Ishikawa (cell line): Measurements from ENCODE around the gene PDIK1L.

Source experiments
- CEBPB ChIP-seq: IDR thresholded peaks from 2 replicates; pipeline ENCODE4 v1.6.1; 2012
- EP300 ChIP-seq: IDR thresholded peaks from 2 replicates; pipeline ENCODE4 v1.6.1; 2012; ENCODE audit warnings: borderline replicate concordance
- FOXM1 ChIP-seq: IDR thresholded peaks from 2 replicates; pipeline ENCODE4 v1.6.1; 2012; ENCODE audit warnings: low read depth, borderline replicate concordance
- NFIC ChIP-seq: IDR thresholded peaks from 2 replicates; pipeline ENCODE4 v1.6.1; 2012
- RAD21 ChIP-seq: IDR thresholded peaks from 2 replicates; pipeline ENCODE4 v1.6.1; 2012; ENCODE audit warnings: low read depth
- TAF1 ChIP-seq: IDR thresholded peaks from 2 replicates; pipeline ENCODE4 v1.6.1; 2012; ENCODE audit warnings: low read depth, mild to moderate bottlenecking
- TCF12 ChIP-seq: IDR thresholded peaks from 2 replicates; pipeline ENCODE4 v1.6.1; 2012; ENCODE audit warnings: low read depth
- TEAD4 ChIP-seq: IDR thresholded peaks from 2 replicates; pipeline ENCODE4 v1.6.1; 2012
- YY1 ChIP-seq: IDR thresholded peaks from 2 replicates; pipeline ENCODE4 v1.6.1; 2012; ENCODE audit warnings: low read depth
- ZBTB7A ChIP-seq: IDR thresholded peaks from 2 replicates; pipeline ENCODE4 v1.6.1; 2012; ENCODE audit warnings: low read depth
- TF ChIP-seq, protein P1 (sequence below): IDR thresholded peaks from 2 replicates; pipeline ENCODE4 v1.6.1; 2012
- TF ChIP-seq, protein P2 (sequence below): IDR thresholded peaks from 2 replicates; pipeline ENCODE4 v1.6.1; 2012
- TF ChIP-seq, protein P3 (sequence below): IDR thresholded peaks from 2 replicates; pipeline ENCODE4 v1.6.1; 2012; ENCODE audit warnings: low read depth, mild to moderate bottlenecking

Gene PDIK1L

DNA sequence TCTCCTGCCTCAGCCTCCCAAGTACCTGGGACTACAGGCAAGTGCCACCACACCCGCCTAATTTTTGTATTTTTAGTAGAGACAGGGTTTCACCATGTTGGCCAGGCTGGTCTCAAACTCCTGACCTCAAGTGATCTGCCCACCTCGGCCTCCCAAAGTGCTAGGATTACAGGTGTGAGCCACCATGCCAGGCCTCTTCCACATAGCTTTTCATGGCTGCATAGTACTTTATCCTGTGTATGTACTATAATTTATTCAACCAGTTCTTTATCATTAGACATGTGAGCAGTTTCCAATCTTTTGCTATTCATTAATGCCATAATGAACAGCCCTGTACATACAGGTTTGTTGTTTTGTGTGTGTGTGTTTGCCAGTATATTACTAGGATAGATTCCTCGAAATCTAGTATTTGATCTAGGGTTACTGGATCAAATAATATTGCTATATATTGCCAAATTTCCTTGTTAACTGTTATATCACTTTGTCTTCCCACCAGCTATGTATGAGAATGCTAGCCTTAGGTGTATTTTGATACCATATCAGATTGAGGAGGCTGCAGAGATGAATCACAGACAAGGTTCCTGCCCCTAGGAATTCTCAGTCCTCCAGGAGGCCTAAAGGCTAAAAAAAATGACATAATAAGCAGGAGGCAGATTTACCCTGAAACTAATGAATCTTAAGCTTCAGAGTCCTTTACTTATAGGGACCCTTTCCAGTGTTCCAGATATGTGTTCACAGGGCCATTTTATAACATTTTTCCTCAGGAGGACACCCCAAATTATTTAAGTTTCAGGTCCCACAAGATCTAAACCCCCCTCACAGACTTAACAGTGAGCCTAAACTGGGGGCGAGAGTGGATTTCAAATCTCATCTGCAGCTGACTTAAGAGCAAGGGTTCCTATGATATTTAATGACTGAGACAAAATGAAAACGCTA is 2.1 kb upstream of the PDIK1L start:
- no peak for TF ChIP-seq TAF1

DNA sequence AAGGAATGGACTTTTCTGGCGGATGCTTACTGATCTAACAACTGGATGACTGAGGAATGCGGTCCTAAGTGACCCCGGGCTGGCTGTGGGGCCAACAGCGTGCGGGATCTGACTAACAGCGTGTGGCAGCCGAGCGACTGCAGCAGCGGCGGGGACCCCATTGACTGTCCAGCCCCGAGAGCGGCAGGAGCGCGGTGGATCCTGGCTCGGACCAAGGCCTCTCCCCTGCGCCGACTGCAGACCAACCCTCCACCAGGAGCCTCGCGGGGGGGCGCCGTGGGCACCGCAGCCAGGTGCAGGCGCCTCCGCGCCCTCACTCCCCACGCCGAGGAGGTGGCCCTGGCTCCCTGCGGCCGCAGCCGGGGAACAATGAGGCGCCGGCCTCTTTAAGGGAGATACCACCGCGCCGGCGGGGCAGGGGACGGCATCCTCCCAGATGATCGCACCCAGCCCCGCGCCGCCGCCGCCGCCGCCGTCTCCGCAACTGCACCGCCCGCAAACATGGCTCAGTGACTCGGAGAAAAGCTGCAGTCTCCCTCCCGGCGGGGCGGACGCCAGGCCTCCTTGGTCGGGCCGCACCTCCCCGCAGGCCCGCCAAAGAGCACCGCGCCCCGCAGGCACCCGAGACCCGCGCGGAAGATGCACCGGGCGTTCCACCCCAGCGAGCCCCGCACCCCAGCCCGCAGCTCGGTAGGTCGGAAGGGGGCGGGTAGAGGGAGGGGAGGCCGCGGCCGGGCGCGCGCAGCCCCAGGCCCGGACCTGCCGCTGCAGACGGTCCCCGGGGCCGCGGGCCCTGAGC is 694 bp upstream of the PDIK1L start:
- TF ChIP-seq TCF12 (peak; percentile 58; the same call in 1 of the 2 replicates), CEBPB (no peak), FOXM1 (no peak), ZBTB7A (0 out of 2 replicates have a peak, but pooled peaks have one; percentile 52), TAF1 (peak; percentile 85), EP300 (peak; percentile 33), YY1 (0 out of 2 replicates have a peak, but pooled peaks have one; percentile 63), NFIC (peak; percentile 27; the same call in 1 of the 2 replicates), RAD21 (no peak)
- TF ChIP-seq, protein P1, sequence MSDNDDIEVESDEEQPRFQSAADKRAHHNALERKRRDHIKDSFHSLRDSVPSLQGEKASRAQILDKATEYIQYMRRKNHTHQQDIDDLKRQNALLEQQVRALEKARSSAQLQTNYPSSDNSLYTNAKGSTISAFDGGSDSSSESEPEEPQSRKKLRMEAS: peak; percentile 82
- TF ChIP-seq, protein P2, sequence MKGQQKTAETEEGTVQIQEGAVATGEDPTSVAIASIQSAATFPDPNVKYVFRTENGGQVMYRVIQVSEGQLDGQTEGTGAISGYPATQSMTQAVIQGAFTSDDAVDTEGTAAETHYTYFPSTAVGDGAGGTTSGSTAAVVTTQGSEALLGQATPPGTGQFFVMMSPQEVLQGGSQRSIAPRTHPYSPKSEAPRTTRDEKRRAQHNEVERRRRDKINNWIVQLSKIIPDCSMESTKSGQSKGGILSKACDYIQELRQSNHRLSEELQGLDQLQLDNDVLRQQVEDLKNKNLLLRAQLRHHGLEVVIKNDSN: 0 out of 2 replicates have a peak, but pooled peaks have one; percentile 2

DNA sequence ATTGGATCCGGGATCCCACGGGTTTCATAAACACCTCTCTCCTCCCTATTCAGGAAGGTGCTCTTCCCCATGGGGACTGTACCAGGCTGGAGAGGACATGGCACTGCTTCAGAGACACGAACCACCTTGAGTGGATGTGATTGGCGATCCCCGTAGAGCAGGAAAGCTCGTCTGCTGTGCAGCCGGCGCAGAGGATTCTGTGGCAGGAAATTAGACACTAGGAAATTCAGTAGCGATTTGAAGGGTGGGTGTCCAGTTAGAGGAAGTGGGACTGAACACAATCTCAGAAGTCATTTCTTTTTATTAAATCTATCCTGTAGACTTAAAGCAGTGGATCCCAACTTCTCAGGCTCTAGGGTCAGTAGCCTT is 767 bp downstream of the PDIK1L start:
- TF ChIP-seq, protein P3, sequence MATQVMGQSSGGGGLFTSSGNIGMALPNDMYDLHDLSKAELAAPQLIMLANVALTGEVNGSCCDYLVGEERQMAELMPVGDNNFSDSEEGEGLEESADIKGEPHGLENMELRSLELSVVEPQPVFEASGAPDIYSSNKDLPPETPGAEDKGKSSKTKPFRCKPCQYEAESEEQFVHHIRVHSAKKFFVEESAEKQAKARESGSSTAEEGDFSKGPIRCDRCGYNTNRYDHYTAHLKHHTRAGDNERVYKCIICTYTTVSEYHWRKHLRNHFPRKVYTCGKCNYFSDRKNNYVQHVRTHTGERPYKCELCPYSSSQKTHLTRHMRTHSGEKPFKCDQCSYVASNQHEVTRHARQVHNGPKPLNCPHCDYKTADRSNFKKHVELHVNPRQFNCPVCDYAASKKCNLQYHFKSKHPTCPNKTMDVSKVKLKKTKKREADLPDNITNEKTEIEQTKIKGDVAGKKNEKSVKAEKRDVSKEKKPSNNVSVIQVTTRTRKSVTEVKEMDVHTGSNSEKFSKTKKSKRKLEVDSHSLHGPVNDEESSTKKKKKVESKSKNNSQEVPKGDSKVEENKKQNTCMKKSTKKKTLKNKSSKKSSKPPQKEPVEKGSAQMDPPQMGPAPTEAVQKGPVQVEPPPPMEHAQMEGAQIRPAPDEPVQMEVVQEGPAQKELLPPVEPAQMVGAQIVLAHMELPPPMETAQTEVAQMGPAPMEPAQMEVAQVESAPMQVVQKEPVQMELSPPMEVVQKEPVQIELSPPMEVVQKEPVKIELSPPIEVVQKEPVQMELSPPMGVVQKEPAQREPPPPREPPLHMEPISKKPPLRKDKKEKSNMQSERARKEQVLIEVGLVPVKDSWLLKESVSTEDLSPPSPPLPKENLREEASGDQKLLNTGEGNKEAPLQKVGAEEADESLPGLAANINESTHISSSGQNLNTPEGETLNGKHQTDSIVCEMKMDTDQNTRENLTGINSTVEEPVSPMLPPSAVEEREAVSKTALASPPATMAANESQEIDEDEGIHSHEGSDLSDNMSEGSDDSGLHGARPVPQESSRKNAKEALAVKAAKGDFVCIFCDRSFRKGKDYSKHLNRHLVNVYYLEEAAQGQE: no peak
- TF ChIP-seq, protein P1: 0 out of 2 replicates have a peak, but pooled peaks have one; percentile 3

DNA sequence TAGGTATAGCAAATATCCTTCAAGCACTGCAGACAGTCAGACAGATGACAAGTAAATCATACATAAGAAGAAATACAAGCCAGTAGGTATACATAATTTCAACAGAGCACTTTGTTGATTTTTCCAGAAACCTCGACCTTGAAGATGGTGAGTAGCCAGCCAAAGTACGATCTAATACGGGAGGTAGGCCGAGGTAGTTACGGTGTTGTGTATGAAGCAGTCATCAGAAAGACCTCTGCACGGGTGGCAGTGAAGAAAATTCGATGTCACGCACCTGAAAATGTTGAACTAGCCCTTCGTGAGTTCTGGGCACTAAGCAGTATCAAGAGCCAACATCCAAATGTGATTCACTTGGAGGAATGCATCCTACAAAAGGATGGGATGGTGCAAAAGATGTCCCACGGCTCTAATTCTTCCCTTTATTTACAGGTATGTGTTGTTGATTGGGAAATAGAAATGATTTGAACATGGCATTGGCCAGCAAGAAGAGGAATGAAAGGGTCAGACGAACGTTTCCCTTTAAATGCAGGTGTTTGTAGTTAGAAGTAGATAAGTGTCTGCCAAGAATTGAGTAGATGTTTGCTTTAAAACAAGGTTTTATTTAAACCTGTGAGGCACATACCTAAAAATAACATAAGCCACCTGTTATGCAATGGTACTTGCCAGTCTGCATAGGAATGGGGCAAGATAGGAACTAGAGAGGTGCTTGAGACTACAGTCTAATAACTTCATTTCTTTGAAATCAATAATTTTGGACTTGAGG is 2.7 kb downstream of the PDIK1L start:
- TF ChIP-seq EP300: no peak
- no peak for TF ChIP-seq CEBPB
- TF ChIP-seq, protein P2: no peak
- TF ChIP-seq NFIC: no peak
- TF ChIP-seq ZBTB7A: no peak
- TF ChIP-seq, protein P1: no peak
- no peak for TF ChIP-seq TCF12
- TF ChIP-seq TAF1: no peak
- no peak for TF ChIP-seq TEAD4

DNA sequence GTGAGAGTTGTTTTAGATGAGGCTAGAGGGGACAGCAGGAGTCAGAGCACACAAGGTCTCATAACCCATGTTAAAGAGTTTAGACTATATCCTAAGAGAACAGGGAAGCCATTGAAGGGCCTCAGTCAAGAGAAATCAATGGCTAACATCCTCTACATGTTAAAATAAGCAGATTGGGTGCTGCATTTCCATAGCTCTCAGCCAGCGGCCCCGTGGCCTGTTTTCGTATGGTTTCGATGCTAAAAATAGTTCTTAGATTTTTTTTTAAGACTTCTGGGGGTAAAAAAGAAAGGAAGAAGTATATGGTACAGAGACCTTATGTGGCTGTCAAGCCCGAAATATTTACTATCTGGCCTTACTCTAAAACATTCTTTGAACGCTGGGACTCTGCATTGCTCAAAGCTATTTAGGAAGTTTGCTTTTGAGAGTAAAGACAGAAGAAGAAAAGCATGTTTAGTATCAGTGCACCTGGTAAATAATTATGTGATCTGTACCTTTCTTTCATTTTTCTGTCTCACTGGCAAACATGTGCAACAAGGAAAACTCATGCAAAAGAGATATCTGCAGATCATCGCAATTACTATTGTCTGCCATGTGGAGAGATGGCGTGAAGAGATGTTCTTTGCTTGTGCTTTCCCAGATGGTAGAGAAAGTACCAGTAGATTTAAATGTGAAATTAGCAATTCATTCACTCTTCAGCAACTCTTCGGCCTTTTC is 8.4 kb downstream of the PDIK1L start:
- TF ChIP-seq TEAD4 (no peak), TAF1 (no peak)
- TF ChIP-seq, protein P2: no peak
- TF ChIP-seq, protein P3: no peak
